GM18517 (cell line): ENCODE results near the gene DHX35.
"Not testable (repeated sequence)": the region's sequence is repeated elsewhere in the genome, so short reads cannot be mapped to it uniquely, and the experiment has no call there.

Experiments used
- ATAC-seq: cut with Tn5 transposase; IDR thresholded peaks from one replicate; pipeline ENCODE4 v1.9.1; 2021; ENCODE audit warnings: mild to moderate bottlenecking, moderate library complexity; ENCODE audit not compliant: unreplicated experiment

DHX35 gene

GRCh38 chr20:38975539-38976120 lies 13.5 kb downstream of the DHX35 start:
- ATAC-seq: no peak

GRCh38 chr20:38979434-38979833 lies 17.3 kb downstream of the DHX35 start:
- no peak for ATAC-seq

- ATAC-seq: no peak
Observed at GRCh38 chr20:38979842-38980241, 17.7 kb downstream of the DHX35 start.

- ATAC-seq: no peak
Observed at GRCh38 chr20:38982291-38982690, 20.1 kb downstream of the DHX35 start.

GRCh38 chr20:38985060-38985459 lies 22.9 kb downstream of the DHX35 start:
- ATAC-seq: no peak

GRCh38 chr20:38985603-38986170 lies 23.5 kb downstream of the DHX35 start:
- ATAC-seq: no peak

GRCh38 chr20:38986663-38987062 lies 24.5 kb downstream of the DHX35 start:
- ATAC-seq: no peak

GRCh38 chr20:38987777-38988176 lies 25.6 kb downstream of the DHX35 start:
- ATAC-seq: peak; percentile 82

GRCh38 chr20:38990728-38991127 lies 28.6 kb downstream of the DHX35 start:
- no peak for ATAC-seq

GRCh38 chr20:38991814-38992704 lies 29.9 kb downstream of the DHX35 start:
- ATAC-seq: no peak

GRCh38 chr20:38995536-38996044 lies 33.4 kb downstream of the DHX35 start:
- no peak for ATAC-seq

- ATAC-seq: not testable (repeated sequence)
Observed at GRCh38 chr20:38996866-38997265, 34.7 kb downstream of the DHX35 start.

GRCh38 chr20:38997622-38998021 lies 35.5 kb downstream of the DHX35 start:
- peak; percentile 83 for ATAC-seq

GRCh38 chr20:38999217-38999616 lies 37.1 kb downstream of the DHX35 start:
- ATAC-seq: no peak

GRCh38 chr20:38999965-39000910 lies 38.1 kb downstream of the DHX35 start:
- ATAC-seq: no peak

GRCh38 chr20:39004508-39004907 lies 42.4 kb downstream of the DHX35 start:
- no peak for ATAC-seq

- ATAC-seq: no peak
Observed at GRCh38 chr20:39009348-39009747, 47.2 kb downstream of the DHX35 start.

GRCh38 chr20:39010496-39010895 lies 48.4 kb downstream of the DHX35 start:
- ATAC-seq: no peak

- no peak for ATAC-seq
Observed at GRCh38 chr20:39013662-39014109, 51.5 kb downstream of the DHX35 start.

- ATAC-seq: no peak
Observed at GRCh38 chr20:39016041-39016440, 53.9 kb downstream of the DHX35 start.

GRCh38 chr20:39016506-39016905 lies 54.4 kb downstream of the DHX35 start:
- no peak for ATAC-seq
